WTC11 (cell line): ENCODE results near the gene OAT. TPM values are rescaled to one million over a fixed set of nuclear protein-coding genes. Genes with fewer than 3 reads are reported as not detected.

Source experiments
- ATAC-seq: fragments of 200-7000 bp; cut with Tn5 transposase; 2 replicates; pipeline ENCODE4 v1.10.0; 2021; ENCODE audit warnings: mild to moderate bottlenecking, moderate library complexity
- CTCF ChIA-PET: fragments of 300-600 bp; sonication (Branson Sonifier 250); formaldehyde crosslinking; loops from one replicate; lab custom pipeline; 2021; ENCODE audit warnings: antibody characterized with exemption; lab: Charles Lee
- POLR2A ChIA-PET: fragments of 350-600 bp; sonication (Branson Sonifier 250); formaldehyde crosslinking; loops from one replicate; lab custom pipeline; 2021; ENCODE audit warnings: antibody characterized with exemption; lab: Charles Lee
- DNase-seq: peaks from one replicate; pipeline ENCODE4 v3.0.0; 2021; ENCODE audit warnings: low spot score
- H3K27ac Mint-ChIP-seq: 2 replicates; pipeline ENCODE4 v1.8.0; 2021; ENCODE audit warnings: mixed read lengths
- H3K27me3 Mint-ChIP-seq: 2 replicates; pipeline ENCODE4 v1.8.0; 2021; ENCODE audit warnings: low read depth, mild to moderate bottlenecking, moderate library complexity, mixed read lengths
- H3K36me3 Mint-ChIP-seq: 2 replicates; pipeline ENCODE4 v1.8.0; 2021; ENCODE audit warnings: mixed read lengths
- H3K4me1 Mint-ChIP-seq: 2 replicates; pipeline ENCODE4 v1.8.0; 2022; ENCODE audit warnings: mixed read lengths
- H3K4me3 Mint-ChIP-seq: 2 replicates; pipeline ENCODE4 v1.8.0; 2021; ENCODE audit warnings: mild to moderate bottlenecking, moderate library complexity, mixed read lengths
- H3K9me3 Mint-ChIP-seq: 2 replicates; pipeline ENCODE4 v1.8.0; 2021; ENCODE audit warnings: mixed read lengths
- CBFB ChIP-seq: sonication (generic); formaldehyde crosslinking; IDR thresholded peaks from 2 replicates; pipeline ENCODE4 v1.8.1; 2022; ENCODE audit warnings: mild to moderate bottlenecking, low read depth, missing genetic modification reagents
- CTCF ChIP-seq: fragments of 200-600 bp; IDR thresholded peaks from 2 replicates; pipeline ENCODE4 v1.8.0; 2022; ENCODE audit warnings: antibody characterized with exemption
- ESRRA ChIP-seq: sonication (generic); formaldehyde crosslinking; IDR thresholded peaks from 2 replicates; pipeline ENCODE4 v1.8.1; 2022; ENCODE audit warnings: mild to moderate bottlenecking, missing genetic modification reagents, borderline replicate concordance
- KAT7 ChIP-seq: sonication (generic); formaldehyde crosslinking; IDR thresholded peaks from 2 replicates; pipeline ENCODE4 v1.8.1; 2023; ENCODE audit warnings: missing genetic modification reagents, mild to moderate bottlenecking, borderline replicate concordance
- MAX ChIP-seq: sonication (generic); formaldehyde crosslinking; IDR thresholded peaks from 2 replicates; pipeline ENCODE4 v1.8.0; 2022; ENCODE audit warnings: mild to moderate bottlenecking, missing genetic modification reagents
- NFATC4 ChIP-seq: fragments of 250-450 bp; sonication (Bioruptor Pico); IDR thresholded peaks from 2 replicates; pipeline ENCODE4 v1.9.0; 2021; ENCODE audit warnings: mild to moderate bottlenecking
- NFE2L1 ChIP-seq: sonication (generic); formaldehyde crosslinking; IDR thresholded peaks from 2 replicates; pipeline ENCODE4 v1.8.1; 2023; ENCODE audit warnings: missing genetic modification reagents
- NFYB ChIP-seq: sonication (generic); formaldehyde crosslinking; conservative IDR thresholded peaks from 2 replicates; pipeline ENCODE4 v1.8.0; 2022; ENCODE audit warnings: low read depth, missing genetic modification reagents
- RORB ChIP-seq: fragments of 250-450 bp; sonication (Bioruptor Pico); IDR thresholded peaks from 2 replicates; pipeline ENCODE4 v1.9.0; 2021; ENCODE audit warnings: mild to moderate bottlenecking
- SP1 ChIP-seq: sonication (generic); formaldehyde crosslinking; conservative IDR thresholded peaks from 2 replicates; pipeline ENCODE4 v1.8.1; 2022; ENCODE audit warnings: missing genetic modification reagents
- TCF7 ChIP-seq: sonication (generic); formaldehyde crosslinking; IDR thresholded peaks from 2 replicates; pipeline ENCODE4 v1.8.0; 2022; ENCODE audit warnings: mild to moderate bottlenecking, low read depth, missing genetic modification reagents, moderate library complexity
- ZNF121 ChIP-seq: sonication (generic); formaldehyde crosslinking; IDR thresholded peaks from 2 replicates; pipeline ENCODE4 v1.8.0; 2023; ENCODE audit warnings: missing genetic modification reagents
- ZNF263 ChIP-seq: sonication (generic); formaldehyde crosslinking; IDR thresholded peaks from 2 replicates; pipeline ENCODE4 v1.8.1; 2022; ENCODE audit warnings: low read depth, mild to moderate bottlenecking, moderate library complexity, missing genetic modification reagents
- ZNF396 ChIP-seq: fragments of 250-450 bp; sonication (Bioruptor Pico); IDR thresholded peaks from 2 replicates; pipeline ENCODE4 v1.8.0; 2021; ENCODE audit warnings: mild to moderate bottlenecking, moderate library complexity, borderline replicate concordance
- total RNA-seq: library from RNA; stranded (reverse); gene quantifications from 3 replicates; pipeline ENCODE4 v1.2.3, GENCODE V29; 2021
- TF ChIP-seq, protein P1 (sequence below): sonication (generic); formaldehyde crosslinking; IDR thresholded peaks from 2 replicates; pipeline ENCODE4 v1.8.1; 2022; ENCODE audit warnings: mild to moderate bottlenecking, missing genetic modification reagents, moderate library complexity, borderline replicate concordance
- TF ChIP-seq, protein P2 (sequence below): sonication (generic); formaldehyde crosslinking; IDR thresholded peaks from 2 replicates; pipeline ENCODE4 v1.8.1; 2023; ENCODE audit warnings: mild to moderate bottlenecking, missing genetic modification reagents

OAT gene
- total RNA-seq, 1 experiment from 2014 or later, result 117 TPM

- ChIA-PET CTCF (interaction anchor here (1.8 kb wide), 1 partner anchor 32 kb away, joined by 7 read pairs; no protein-coding TSS in a partner anchor), POLR2A (no interaction called here)
- no peak for DNase-seq
- Mint-ChIP-seq H3K9me3 (peaks cover 3% of the 10 kb centered on the region; the same call in 1 of the 2 replicates), H3K27me3 (no peaks in the 10 kb centered on the region; the same call in 1 of the 2 replicates), H3K27ac (no peak overlapping the region), H3K4me3 (no peak overlapping the region), H3K36me3 (no peaks in the 10 kb centered on the region), H3K4me1 (peaks cover 18% of the 10 kb centered on the region)
- peak; percentile 54 for ATAC-seq
- no peak for TF ChIP-seq ZNF121 (CRISPR knock-in tag)
- no peak for TF ChIP-seq ZNF263
- TF ChIP-seq RORB (CRISPR knock-in tag), result no peak
- TF ChIP-seq NFATC4 (CRISPR knock-in tag), result no peak
- TF ChIP-seq, protein P1, sequence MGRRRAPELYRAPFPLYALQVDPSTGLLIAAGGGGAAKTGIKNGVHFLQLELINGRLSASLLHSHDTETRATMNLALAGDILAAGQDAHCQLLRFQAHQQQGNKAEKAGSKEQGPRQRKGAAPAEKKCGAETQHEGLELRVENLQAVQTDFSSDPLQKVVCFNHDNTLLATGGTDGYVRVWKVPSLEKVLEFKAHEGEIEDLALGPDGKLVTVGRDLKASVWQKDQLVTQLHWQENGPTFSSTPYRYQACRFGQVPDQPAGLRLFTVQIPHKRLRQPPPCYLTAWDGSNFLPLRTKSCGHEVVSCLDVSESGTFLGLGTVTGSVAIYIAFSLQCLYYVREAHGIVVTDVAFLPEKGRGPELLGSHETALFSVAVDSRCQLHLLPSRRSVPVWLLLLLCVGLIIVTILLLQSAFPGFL (CRISPR knock-in tag), result no peak
- no peak for TF ChIP-seq NFE2L1
- TF ChIP-seq CBFB (CRISPR knock-in tag), result no peak
- TF ChIP-seq, protein P2, sequence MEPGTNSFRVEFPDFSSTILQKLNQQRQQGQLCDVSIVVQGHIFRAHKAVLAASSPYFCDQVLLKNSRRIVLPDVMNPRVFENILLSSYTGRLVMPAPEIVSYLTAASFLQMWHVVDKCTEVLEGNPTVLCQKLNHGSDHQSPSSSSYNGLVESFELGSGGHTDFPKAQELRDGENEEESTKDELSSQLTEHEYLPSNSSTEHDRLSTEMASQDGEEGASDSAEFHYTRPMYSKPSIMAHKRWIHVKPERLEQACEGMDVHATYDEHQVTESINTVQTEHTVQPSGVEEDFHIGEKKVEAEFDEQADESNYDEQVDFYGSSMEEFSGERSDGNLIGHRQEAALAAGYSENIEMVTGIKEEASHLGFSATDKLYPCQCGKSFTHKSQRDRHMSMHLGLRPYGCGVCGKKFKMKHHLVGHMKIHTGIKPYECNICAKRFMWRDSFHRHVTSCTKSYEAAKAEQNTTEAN (CRISPR knock-in tag), result no peak
- no peak for TF ChIP-seq MAX
- TF ChIP-seq CTCF, result no peak
Measured at GRCh38 chr10:124356701-124357560, 61.8 kb downstream of the OAT start.

- DNase-seq, result no peak
- POLR2A ChIA-PET, result no interaction called here
- H3K36me3 Mint-ChIP-seq, result no peaks in the 10 kb centered on the region
- no peak for TF ChIP-seq ZNF396
- TF ChIP-seq NFYB (CRISPR knock-in tag), result no peak
- TF ChIP-seq SP1, result no peak
- TF ChIP-seq TCF7 (CRISPR knock-in tag), result no peak
- no peak for TF ChIP-seq MAX
- TF ChIP-seq ESRRA (CRISPR knock-in tag), result no peak
- no peak for TF ChIP-seq RORB (CRISPR knock-in tag)
- no peak for TF ChIP-seq KAT7
- TF ChIP-seq, all 79 proteins: peak for 0
- Mint-ChIP-seq H3K9me3 (peaks cover 3% of the 10 kb centered on the region; the same call in 1 of the 2 replicates), H3K27ac (no peak overlapping the region), H3K4me1 (peaks cover 20% of the 10 kb centered on the region), H3K4me3 (peak overlapping the region; percentile 11; the same call in 1 of the 2 replicates), H3K27me3 (no peaks in the 10 kb centered on the region; the same call in none of the 2 replicates)
- ATAC-seq, result peak; percentile 46
- CTCF ChIA-PET, result interaction anchor here (1.3 to 2.7 kb wide), 4 partner anchors 10 to 49 kb away, joined by 4 to 16 read pairs (median 4); no protein-coding TSS in a partner anchor
Measured at GRCh38 chr10:124354411-124355382, 64.0 kb downstream of the OAT start.
